H1 (cell line): ENCODE results near the gene MFAP5. TPM values are rescaled to one million over a fixed set of nuclear protein-coding genes. Genes with fewer than 3 reads are reported as not detected.

Experiments used
- CTCF ChIA-PET: fragments of 300-600 bp; sonication (Branson Sonifier 250); formaldehyde crosslinking; loops from one replicate; lab custom pipeline; 2021; ENCODE audit not compliant: partially characterized antibody; lab: Charles Lee
- POLR2A ChIA-PET: fragments of 300-600 bp; sonication (Branson Sonifier 250); formaldehyde crosslinking; loops from one replicate; lab custom pipeline; 2021; ENCODE audit warnings: inconsistent platforms; ENCODE audit not compliant: partially characterized antibody; lab: Charles Lee
- DNase-seq, 2 experiments: peaks; one replicate each; pipeline versions ENCODE4 v3.0.0 to v3.0.0-alpha.2; 2010 to 2022; ENCODE audit warnings: low spot score in 2 of 2, low read depth in 1 of 2, mixed read lengths in 1 of 2
- FAIRE-seq: peaks from 2 replicates; lab custom pipeline; 2011; peaks lifted over from hg19 to GRCh38; lab: Jason Lieb, UNC
- H2AFZ ChIP-seq: 2 replicates; pipeline ENCODE4 v1.8.1; 2012; ENCODE audit warnings: low read length, inconsistent platforms
- H2AK5ac ChIP-seq: 2 replicates; pipeline ENCODE4 v1.6.1; 2013; ENCODE audit warnings: low read depth, low read length
- H2BK120ac ChIP-seq: replicated peaks from 2 replicates; pipeline ENCODE3; 2013; ENCODE audit warnings: low read depth, low read length, inconsistent platforms
- H2BK12ac ChIP-seq: 2 replicates; pipeline ENCODE4 v1.6.1; 2013; ENCODE audit warnings: low read depth, low read length
- H2BK15ac ChIP-seq: 2 replicates; pipeline ENCODE4 v1.6.1; 2013; ENCODE audit warnings: low read length
- H2BK20ac ChIP-seq: 2 replicates; pipeline ENCODE4 v1.6.1; 2013; ENCODE audit warnings: low read length
- H2BK5ac ChIP-seq: 2 replicates; pipeline ENCODE4 v1.6.1; 2013; ENCODE audit warnings: low read depth, low read length
- H3K14ac ChIP-seq: 2 replicates; pipeline ENCODE4 v1.6.1; 2013; ENCODE audit warnings: inconsistent platforms; ENCODE audit not compliant: insufficient read length
- H3K18ac ChIP-seq: 2 replicates; pipeline ENCODE4 v1.6.1; 2013; ENCODE audit warnings: low read length; ENCODE audit errors: extremely low read depth
- H3K23ac ChIP-seq: 2 replicates; pipeline ENCODE4 v1.6.1; 2013; ENCODE audit warnings: inconsistent platforms; ENCODE audit not compliant: insufficient read length
- H3K23me2 ChIP-seq: 2 replicates; pipeline ENCODE4 v1.6.1; 2013; ENCODE audit warnings: low read depth, low read length
- H3K27ac ChIP-seq: 2 replicates; pipeline ENCODE4 v1.6.1; 2011; ENCODE audit warnings: low read depth, low read length, inconsistent platforms
- H3K27me3 ChIP-seq, 4 experiments: replicated peaks in 1 of 4; 1 replicate in 1 of 4; 2 replicates in 3 of 4; pipeline versions ENCODE4 v1.6.1 to v1.8.1; 2011 to 2013; ENCODE audit warnings: low read length in 3 of 4, mild to moderate bottlenecking in 3 of 4, inconsistent platforms in 2 of 4, mixed read lengths in 2 of 4, moderate library complexity in 1 of 4; ENCODE audit not compliant: control insufficient read depth in 3 of 4, insufficient read depth in 3 of 4; ENCODE audit errors: extremely low read depth in 1 of 4
- H3K36me3 ChIP-seq, 4 experiments: 2 replicates each; pipeline versions ENCODE4 v1.6.1 to v1.8.1; 2011 to 2013; ENCODE audit warnings: mild to moderate bottlenecking in 4 of 4, low read length in 3 of 4, moderate library complexity in 2 of 4, control low read depth in 1 of 4, inconsistent platforms in 1 of 4; ENCODE audit not compliant: insufficient read depth in 4 of 4, control insufficient read depth in 2 of 4
- H3K4ac ChIP-seq: replicated peaks from 2 replicates; pipeline ENCODE3; 2013; ENCODE audit warnings: low read length, low read depth, mixed read lengths, inconsistent platforms; ENCODE audit not compliant: insufficient read length
- H3K4me1 ChIP-seq, 4 experiments: replicated peaks in 1 of 4; 1 replicate in 1 of 4; 2 replicates in 3 of 4; pipeline versions ENCODE4 v1.6.1 to v1.8.1; 2011 to 2013; ENCODE audit warnings: low read length in 3 of 4, inconsistent platforms in 2 of 4, mixed read lengths in 1 of 4; ENCODE audit not compliant: insufficient read depth in 4 of 4, control insufficient read depth in 3 of 4
- H3K4me2 ChIP-seq, 2 experiments: 2 replicates each; pipeline versions ENCODE4 v1.6.1 to v1.8.1; 2011 to 2013; ENCODE audit warnings: low read depth in 2 of 2, low read length in 2 of 2, control low read depth in 1 of 2, inconsistent platforms in 1 of 2, mild to moderate bottlenecking in 1 of 2; ENCODE audit not compliant: insufficient read depth in 1 of 2
- H3K4me3 ChIP-seq, 4 experiments: fragments of 200-600, 300-600 bp in 1 of 4; sonication (generic), shearing (Covaris generic), sonication (Bioruptor Twin) in 1 of 4; 2 replicates each; pipeline versions ENCODE4 v1.5.1 to v1.8.1; 2011 to 2016; ENCODE audit warnings: low read length in 4 of 4, low read depth in 3 of 4, control low read depth in 2 of 4, inconsistent platforms in 2 of 4, mild to moderate bottlenecking in 2 of 4, mixed read lengths in 1 of 4, moderate library complexity in 1 of 4; ENCODE audit not compliant: insufficient read depth in 2 of 4; ENCODE audit errors: extremely low read depth in 1 of 4
- H3K56ac ChIP-seq: replicated peaks from 2 replicates; pipeline ENCODE3; 2013; ENCODE audit warnings: low read depth, mild to moderate bottlenecking, mixed read lengths, low read length, inconsistent platforms; ENCODE audit not compliant: insufficient read length
- H3K79me1 ChIP-seq: 2 replicates; pipeline ENCODE4 v1.6.1; 2013; ENCODE audit warnings: low read depth, low read length, control low read depth
- H3K79me2 ChIP-seq, 2 experiments: 2 replicates each; pipeline versions ENCODE4 v1.6.1 to v1.8.1; 2012 to 2013; ENCODE audit warnings: low read length in 2 of 2, mild to moderate bottlenecking in 2 of 2, inconsistent platforms in 1 of 2; ENCODE audit not compliant: insufficient read depth in 2 of 2, control insufficient read depth in 1 of 2
- H3K9ac ChIP-seq, 4 experiments: replicated peaks in 1 of 4; 1 replicate in 1 of 4; 2 replicates in 3 of 4; pipeline versions ENCODE4 v1.6.1 to v1.8.1; 2011 to 2013; ENCODE audit warnings: low read depth in 3 of 4, low read length in 3 of 4, control low read depth in 2 of 4, mild to moderate bottlenecking in 2 of 4, moderate library complexity in 2 of 4, inconsistent platforms in 1 of 4; ENCODE audit errors: extremely low read depth in 1 of 4
- H3K9me3 ChIP-seq, 2 experiments: 2 replicates each; pipeline versions ENCODE4 v1.6.1 to v1.8.1; 2012 to 2013; ENCODE audit warnings: mild to moderate bottlenecking in 2 of 2, moderate library complexity in 2 of 2, control low read depth in 1 of 2, inconsistent platforms in 1 of 2, low read depth in 1 of 2, low read length in 1 of 2, mixed read lengths in 1 of 2; ENCODE audit not compliant: insufficient read depth in 2 of 2
- H4K20me1 ChIP-seq, 2 experiments: replicated peaks in 1 of 2; 2 replicates each; pipeline versions ENCODE3 to v1.8.1; 2011 to 2013; ENCODE audit warnings: inconsistent platforms in 2 of 2, low read length in 2 of 2, mild to moderate bottlenecking in 1 of 2; ENCODE audit not compliant: insufficient read depth in 2 of 2, control insufficient read depth in 1 of 2
- H4K5ac ChIP-seq: 2 replicates; pipeline ENCODE4 v1.6.1; 2013; ENCODE audit warnings: low read length, low read depth, mixed read lengths, inconsistent platforms; ENCODE audit not compliant: insufficient read length
- H4K8ac ChIP-seq: 2 replicates; pipeline ENCODE4 v1.8.0; 2013; ENCODE audit warnings: mild to moderate bottlenecking, moderate library complexity, low read length, inconsistent platforms; ENCODE audit not compliant: insufficient read depth; ENCODE audit errors: extremely low read depth
- H4K91ac ChIP-seq: replicated peaks from 2 replicates; pipeline ENCODE3; 2013; ENCODE audit warnings: low read length, mixed read lengths, inconsistent platforms; ENCODE audit not compliant: insufficient read length
- SIX5 ChIP-seq: IDR thresholded peaks from 2 replicates; pipeline ENCODE4 v1.6.1; 2011; ENCODE audit warnings: mild to moderate bottlenecking, low read depth, low read length
- WGBS, 2 experiments: shearing (Covaris generic) in 1 of 2; methylation state at CpG; one replicate each; pipeline versions ENCODE4 v1.1.6 to v1.1.7; 2013 to 2015; ENCODE audit warnings: low lambda C conversion rate in 2 of 2, mixed read lengths in 2 of 2, inconsistent platforms in 1 of 2, low coverage in 1 of 2, missing lambda C conversion rate in 1 of 2; ENCODE audit not compliant: insufficient replicate concordance in 2 of 2, insufficient coverage in 1 of 2, insufficient read length in 1 of 2; ENCODE audit errors: extremely low coverage in 1 of 2, missing lambda C conversion rate in 1 of 2; 5-methylcytosine and 5-hydroxymethylcytosine counted together
- polyA plus RNA-seq, 7 experiments: library from polyadenylated mRNA; depleted of rRNA in 3 of 7; stranded (reverse) in 5 of 7; unstranded in 2 of 7; fragments of >200 nt in 5 of 7; fragments of 200-250 nt in 2 of 7; gene quantifications; 1 replicate in 5 of 7; 2 replicates in 1 of 7; 4 replicates in 1 of 7; pipeline versions ENCODE4 v1.2.1 to v1.2.3, GENCODE V29; 2011 to 2013; ENCODE audit warnings: missing spikeins in 2 of 7, mixed read lengths in 2 of 7
- total RNA-seq: library from RNA; stranded (reverse); fragmentation: NEBNext Ultra II Directional; extraction: Animal tissue kit (Norgen Biotek cat#: 25700); gene quantifications from 2 replicates; pipeline ENCODE4 v1.2.1, GENCODE V29; 2021
- TF ChIP-seq, protein P1 (sequence below): IDR thresholded peaks from 2 replicates; pipeline ENCODE4 v1.6.1; 2012; ENCODE audit warnings: inconsistent platforms

Gene MFAP5
- total and polyA plus RNA-seq, 2 of the 8 experiments (the other 6 are each of a cell fraction or from before 2014, with no cell fraction given) = 0.60 to 0.86 TPM

DNA sequence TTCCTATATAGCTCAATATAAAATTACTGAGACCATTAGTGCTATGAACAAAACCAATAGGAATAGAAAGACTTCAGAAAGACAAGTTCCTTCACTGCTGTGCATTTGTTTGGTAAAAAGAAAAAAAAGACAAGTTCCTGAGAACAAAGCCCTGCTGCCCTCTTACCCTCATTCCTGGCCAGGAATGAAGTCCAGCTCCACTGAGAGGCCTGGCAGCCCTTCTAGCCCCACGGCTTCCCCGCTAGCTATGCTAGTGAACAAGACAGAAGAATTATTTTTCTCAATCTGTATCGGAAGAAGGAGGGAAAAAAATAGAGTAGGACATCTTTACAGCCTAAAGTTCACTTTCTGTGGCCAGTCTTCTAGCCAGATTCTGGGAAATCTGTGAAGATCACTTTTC, 1.6 kb downstream of the MFAP5 start:
- Histone ChIP-seq H3K18ac (no peak overlapping the region), H4K20me1 (no peaks in the 10 kb centered on the region), H3K23me2 (no peaks in the 10 kb centered on the region), H4K8ac (no peak overlapping the region), H4K5ac (no peak overlapping the region), H3K9me3 (no peaks in the 10 kb centered on the region), H3K79me1 (no peaks in the 10 kb centered on the region), H2BK5ac (no peak overlapping the region), H2BK20ac (no peak overlapping the region), H3K23ac (no peak overlapping the region), H4K91ac (no peak overlapping the region), H2AFZ (no peak overlapping the region), H3K4ac (no peak overlapping the region), H3K4me3 (no peak overlapping the region), H3K14ac (no peak overlapping the region), H3K9ac (no peak overlapping the region), H3K4me1 (no peaks in the 10 kb centered on the region; a peak in 1 of 7 replicates), H2BK12ac (no peak overlapping the region), H2BK120ac (no peak overlapping the region), H3K27ac (no peak overlapping the region), H2AK5ac (no peak overlapping the region), H3K27me3 (no peaks in the 10 kb centered on the region), H3K4me2 (no peak overlapping the region), H2BK15ac (no peak overlapping the region), H3K56ac (no peak overlapping the region), H3K79me2 (no peaks in the 10 kb centered on the region), H3K36me3 (no peaks in the 10 kb centered on the region)
- DNase-seq = no peak
- POLR2A ChIA-PET = interaction anchor here (1.0 kb wide), 1 partner anchor 25 kb away, joined by 4 read pairs; no protein-coding TSS in a partner anchor
- FAIRE-seq = no peak
- WGBS, 2 experiments = 100% methylated on average over 3 of the region's 3 CpGs; no CpG with 5 or more reads in 1 of the 2 experiments
- TF ChIP-seq, protein P1, sequence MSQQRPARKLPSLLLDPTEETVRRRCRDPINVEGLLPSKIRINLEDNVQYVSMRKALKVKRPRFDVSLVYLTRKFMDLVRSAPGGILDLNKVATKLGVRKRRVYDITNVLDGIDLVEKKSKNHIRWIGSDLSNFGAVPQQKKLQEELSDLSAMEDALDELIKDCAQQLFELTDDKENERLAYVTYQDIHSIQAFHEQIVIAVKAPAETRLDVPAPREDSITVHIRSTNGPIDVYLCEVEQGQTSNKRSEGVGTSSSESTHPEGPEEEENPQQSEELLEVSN = no peak
- no peak for TF ChIP-seq SIX5
- CTCF ChIA-PET = interaction anchor here (1.0 to 2.3 kb wide), 4 partner anchors 10 to 199 kb away, joined by 3 to 7 read pairs (median 6); no protein-coding TSS in a partner anchor
